GM12864 (cell line): ENCODE results near the gene HPS5.

Experiments used
- DNase-seq: peaks from one replicate; pipeline ENCODE4 v3.0.0-alpha.2; 2011; ENCODE audit warnings: low read depth
- H3K4me3 ChIP-seq: 2 replicates; pipeline ENCODE4 v1.5.1; 2011; ENCODE audit warnings: mild to moderate bottlenecking, low read depth, low read length, control low read depth
- TF ChIP-seq, protein P1 (sequence below): IDR thresholded peaks from 2 replicates; pipeline ENCODE4 v1.5.1; 2011; ENCODE audit warnings: low read depth, mild to moderate bottlenecking, moderate library complexity, low read length, control low read depth, inconsistent platforms; ENCODE audit errors: missing control alignments

Gene HPS5

DNA sequence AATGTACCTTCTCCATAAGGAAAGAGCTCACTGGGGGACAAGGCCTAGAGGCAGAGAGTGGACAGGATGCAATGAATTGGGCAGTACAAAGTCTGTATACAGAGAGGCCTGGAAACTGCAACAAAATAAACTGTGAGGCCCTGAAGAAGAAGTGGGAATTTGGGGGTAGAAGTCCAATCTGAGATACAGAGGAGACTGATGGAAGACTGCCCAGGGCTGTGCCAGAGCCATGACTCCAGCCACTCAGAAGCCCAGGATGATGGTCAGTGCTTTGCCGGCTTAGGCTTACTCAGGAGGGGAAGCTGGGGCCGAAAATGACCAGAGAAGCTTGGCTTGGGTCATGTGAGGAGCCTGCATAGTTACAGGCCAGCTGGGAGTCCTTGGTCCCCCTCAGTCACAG lies 91.1 kb downstream of the HPS5 start:
- TF ChIP-seq, protein P1, sequence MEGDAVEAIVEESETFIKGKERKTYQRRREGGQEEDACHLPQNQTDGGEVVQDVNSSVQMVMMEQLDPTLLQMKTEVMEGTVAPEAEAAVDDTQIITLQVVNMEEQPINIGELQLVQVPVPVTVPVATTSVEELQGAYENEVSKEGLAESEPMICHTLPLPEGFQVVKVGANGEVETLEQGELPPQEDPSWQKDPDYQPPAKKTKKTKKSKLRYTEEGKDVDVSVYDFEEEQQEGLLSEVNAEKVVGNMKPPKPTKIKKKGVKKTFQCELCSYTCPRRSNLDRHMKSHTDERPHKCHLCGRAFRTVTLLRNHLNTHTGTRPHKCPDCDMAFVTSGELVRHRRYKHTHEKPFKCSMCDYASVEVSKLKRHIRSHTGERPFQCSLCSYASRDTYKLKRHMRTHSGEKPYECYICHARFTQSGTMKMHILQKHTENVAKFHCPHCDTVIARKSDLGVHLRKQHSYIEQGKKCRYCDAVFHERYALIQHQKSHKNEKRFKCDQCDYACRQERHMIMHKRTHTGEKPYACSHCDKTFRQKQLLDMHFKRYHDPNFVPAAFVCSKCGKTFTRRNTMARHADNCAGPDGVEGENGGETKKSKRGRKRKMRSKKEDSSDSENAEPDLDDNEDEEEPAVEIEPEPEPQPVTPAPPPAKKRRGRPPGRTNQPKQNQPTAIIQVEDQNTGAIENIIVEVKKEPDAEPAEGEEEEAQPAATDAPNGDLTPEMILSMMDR: no peak
- DNase-seq: no peak
- H3K4me3 ChIP-seq: no peak overlapping the region

GRCh38 chr11:18229501-18229900 lies 92.4 kb downstream of the HPS5 start:
- DNase-seq: peak; percentile 85

More at GRCh38 chr11:18229501-18229900, 92.4 kb downstream of the HPS5 start:
- TF ChIP-seq, protein P1: no peak
- no peak overlapping the region for H3K4me3 ChIP-seq
